Upper lobe of left lung (tissue), 6 donors: Measurements from ENCODE around the gene SERTAD3. TPM values are rescaled to one million over a fixed set of nuclear protein-coding genes. Genes with fewer than 3 reads are reported as not detected.
"Not testable (repeated sequence)": the region's sequence is repeated elsewhere in the genome, so short reads cannot be mapped to it uniquely, and the experiment has no call there.

Source experiments
- ATAC-seq, 2 donors: fragments of 200-7000 bp; cut with Tn5 transposase; one replicate each; pipeline ENCODE4 v1.9.1; 2022; ENCODE audit warnings: mild to moderate bottlenecking in 2 of 2, moderate library complexity in 2 of 2; ENCODE audit not compliant: low FRiP score in 2 of 2
- DNase-seq, 2 donors: peaks; one replicate each; pipeline ENCODE4 v3.0.0-alpha.2; 2019 to 2020
- H3K27ac ChIP-seq, 4 donors: fragments of 200-600 bp; sonication (generic); one replicate each; pipeline ENCODE4 v1.5.1; 2016 to 2019
- H3K27me3 ChIP-seq, 4 donors: fragments of 200-600 bp; sonication (generic); one replicate each; pipeline ENCODE4 v1.5.1; 2017 to 2019
- H3K36me3 ChIP-seq, 4 donors: fragments of 200-600 bp; sonication (generic); one replicate each; pipeline ENCODE4 v1.5.1; 2016 to 2019
- H3K4me1 ChIP-seq, 4 donors: fragments of 200-600 bp; sonication (generic); one replicate each; pipeline ENCODE4 v1.5.1; 2018 to 2019
- H3K4me3 ChIP-seq, 4 donors: fragments of 200-600 bp; sonication (generic); one replicate each; pipeline ENCODE4 v1.5.1; 2017 to 2019; ENCODE audit warnings: mild to moderate bottlenecking in 2 of 4, moderate library complexity in 1 of 4
- H3K9me3 ChIP-seq, 4 donors: fragments of 200-600 bp; sonication (generic); one replicate each; pipeline ENCODE4 v1.5.1; 2018 to 2019
- EP300 ChIP-seq, 4 donors: sonication (generic); formaldehyde crosslinking; IDR thresholded peaks; one replicate each; pipeline ENCODE4 v1.5.1; 2017; ENCODE audit warnings: antibody characterized with exemption in 4 of 4, control low read depth in 2 of 4
- POLR2A ChIP-seq, 4 donors: fragments of 450-650 bp; IDR thresholded peaks; one replicate each; pipeline ENCODE4 v1.5.1; 2016 to 2017; ENCODE audit warnings: antibody characterized with exemption in 4 of 4, mild to moderate bottlenecking in 2 of 4
- POLR2AphosphoS5 ChIP-seq, 2 donors: sonication (generic); formaldehyde crosslinking; IDR thresholded peaks; one replicate each; pipeline ENCODE4 v1.5.1; 2017; ENCODE audit warnings: antibody characterized with exemption in 2 of 2
- WGBS, 2 donors: methylation state at CpG; one replicate each; pipeline ENCODE4 v1.1.5; 2017 to 2018; 5-methylcytosine and 5-hydroxymethylcytosine counted together
- total RNA-seq, 6 donors: library from RNA; depleted of rRNA in 4 of 6; stranded (reverse); fragments of >200 nt in 4 of 6; gene quantifications; one replicate each; pipeline versions ENCODE4 v1.1.0 to v1.2.1, GENCODE V29; 2016 to 2021
- TF ChIP-seq, protein P1 (sequence below), 6 experiments: fragments of 450-650 bp in 4 of 6; fragments of 200-600 bp in 2 of 6; sonication (generic) in 2 of 6; IDR thresholded peaks; one replicate each; pipeline ENCODE4 v1.5.1; 2016 to 2019; ENCODE audit warnings: antibody characterized with exemption in 6 of 6
- donor health status: DM: no; HTN: no; CAD: no; lungs with moderate emphysema.
- donor health status: DM: no; HTN: yes; CAD: no; lungs with severe emphysema.

SERTAD3 gene
- total RNA-seq, 6 donors from 2014 or later: 8.9 to 44.5 (median 21.9) TPM

DNA sequence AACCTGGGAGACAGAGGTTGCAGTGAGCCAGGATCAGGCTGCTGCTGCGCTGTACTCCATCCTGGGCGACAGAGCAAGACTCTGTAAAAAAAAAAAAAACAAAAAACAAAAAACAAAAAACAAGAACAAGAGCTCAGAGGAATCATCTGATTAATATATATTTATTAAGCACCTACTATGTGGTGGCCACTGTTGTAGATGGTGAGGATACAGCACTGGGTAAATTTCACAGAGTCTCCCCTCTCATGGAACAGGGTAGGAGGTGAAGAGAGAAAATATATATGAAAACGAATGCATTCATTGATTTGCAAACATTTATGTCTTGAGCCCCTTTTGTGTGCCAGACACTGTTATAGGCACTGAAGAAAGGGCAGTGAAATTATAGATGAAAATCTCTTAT, 12.4 kb downstream of the SERTAD3 start:
- peaks cover 14 to 32% (median 28%) of the 10 kb centered on the region in 4 donors for H3K4me1 ChIP-seq
- TF ChIP-seq POLR2AphosphoS5 (IDR thresholded peaks at IDR 0.05): no peak
- no peaks in the 10 kb centered on the region for H3K9me3 ChIP-seq
- H3K27ac ChIP-seq: peak overlapping the region in 2 of 4 donors; percentile 92 to 98
- 90 to 92% methylated on average over 3 of the region's 3 CpGs for WGBS, 2 donors
- ATAC-seq (no peak), DNase-seq (no peak)
- no peak overlapping the region for H3K4me3 ChIP-seq
- no peaks in the 10 kb centered on the region for H3K36me3 ChIP-seq
- no peaks in the 10 kb centered on the region for H3K27me3 ChIP-seq

DNA sequence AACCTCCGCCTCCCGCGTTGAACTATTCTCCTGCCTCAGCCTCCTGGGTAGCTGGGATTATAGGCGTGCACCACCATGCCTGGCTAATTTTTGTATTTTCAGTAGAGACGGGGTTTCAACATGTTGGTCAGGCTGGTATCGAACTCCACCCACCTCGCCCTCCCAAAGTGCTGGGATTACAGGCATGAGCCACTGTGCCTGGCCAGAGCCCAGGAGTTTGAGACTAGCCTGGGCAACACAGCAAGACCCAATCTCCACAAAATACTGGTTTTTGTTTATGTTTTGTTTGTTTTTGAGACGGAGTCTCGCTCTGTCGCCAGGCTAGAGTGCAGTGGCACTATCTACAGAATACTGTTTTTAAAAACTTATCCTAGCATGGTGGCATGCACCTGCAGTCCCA, 13.9 kb downstream of the SERTAD3 start:
- H3K36me3 ChIP-seq, H3K4me3 ChIP-seq, ATAC-seq, H3K27me3 ChIP-seq, H3K27ac ChIP-seq, H3K9me3 ChIP-seq, DNase-seq: not testable (repeated sequence)
- 97 to 98% methylated on average over 10 of the region's 10 CpGs for WGBS, 2 donors
- peaks cover 17 to 38% (median 33%) of the 10 kb centered on the region in 4 donors for H3K4me1 ChIP-seq

DNA sequence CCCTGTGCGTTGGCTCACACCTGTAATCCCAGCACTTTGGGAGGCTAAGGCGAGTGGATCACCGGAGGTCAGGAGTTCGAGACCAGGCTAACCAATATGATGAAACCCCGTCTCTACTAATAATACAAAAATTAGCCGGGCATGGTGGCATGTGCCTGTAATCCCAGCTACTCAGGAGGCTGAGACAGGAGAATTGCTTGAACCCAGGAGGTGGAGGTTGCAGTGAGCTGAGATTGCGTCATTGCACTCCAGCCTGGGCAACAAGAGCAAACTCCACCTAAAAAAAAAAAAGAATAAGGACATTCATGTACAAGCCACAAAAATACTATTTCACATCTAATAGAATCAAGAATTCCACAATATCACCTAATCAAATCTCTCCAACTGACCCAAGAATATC, 15.9 kb downstream of the SERTAD3 start:
- not testable (repeated sequence) for H3K27me3 ChIP-seq, ATAC-seq, H3K4me3 ChIP-seq, DNase-seq, H3K36me3 ChIP-seq, H3K27ac ChIP-seq, H3K9me3 ChIP-seq
- WGBS, 2 donors: 92 to 93% methylated on average over 7 of the region's 7 CpGs
- H3K4me1 ChIP-seq: peaks cover 27 to 38% (median 32%) of the 10 kb centered on the region in 4 donors

DNA sequence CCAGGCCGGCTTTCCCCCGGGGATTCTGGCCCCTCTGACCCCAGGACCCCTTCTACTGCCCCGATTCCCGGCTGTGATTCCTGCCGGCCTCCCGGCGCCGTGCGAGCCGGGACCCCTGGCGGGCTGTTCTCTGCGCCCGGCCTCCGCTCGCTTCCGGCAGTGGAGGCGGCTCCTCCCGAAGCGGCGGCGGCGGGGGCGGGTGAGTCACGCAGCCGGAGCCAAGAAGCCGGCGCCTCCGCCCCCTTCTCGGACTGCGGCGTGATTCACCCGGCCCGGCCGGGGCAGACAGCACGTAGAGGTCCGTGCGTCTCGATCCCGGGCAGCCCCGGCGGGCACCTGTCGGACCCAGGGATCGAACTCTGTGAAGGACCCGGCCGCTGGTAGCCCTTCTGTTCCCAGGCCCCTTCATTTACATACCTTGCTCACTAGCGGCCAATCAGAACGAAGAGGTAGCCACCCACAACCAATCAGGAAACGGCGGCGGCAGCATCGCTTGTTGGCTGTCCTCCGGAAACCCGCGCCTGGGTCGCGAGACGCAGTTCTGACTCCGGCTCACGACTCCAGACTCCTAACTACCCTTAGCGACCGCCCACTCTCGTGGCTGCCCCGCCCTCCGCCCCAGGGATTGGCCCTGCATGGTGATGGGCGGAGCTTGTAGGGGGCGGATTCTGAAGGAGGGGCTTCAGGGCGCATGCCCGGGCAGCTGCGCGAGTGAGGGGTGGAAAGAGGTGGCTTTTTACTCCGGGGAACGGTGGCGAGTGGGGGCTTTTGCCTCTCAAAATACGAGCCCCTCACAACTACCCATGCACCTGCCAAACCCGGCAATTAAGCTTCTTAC, 18.5 kb downstream of the SERTAD3 start, which contains the start of gene SERTAD1:
Gene SERTAD1, minus strand, starts transcription at position 543 of the 838 bp plus-strand sequence. CDS start 2,446 bp downstream, outside the sequence.
- TF ChIP-seq EP300 (IDR thresholded peaks at IDR 0.05): peak in 1 of 4 donors; percentile 72
- peak in 3 of 4 donors; percentile 98 to 100 (median 100) for TF ChIP-seq POLR2A (IDR thresholded peaks at IDR 0.05)
- TF ChIP-seq, protein P1, sequence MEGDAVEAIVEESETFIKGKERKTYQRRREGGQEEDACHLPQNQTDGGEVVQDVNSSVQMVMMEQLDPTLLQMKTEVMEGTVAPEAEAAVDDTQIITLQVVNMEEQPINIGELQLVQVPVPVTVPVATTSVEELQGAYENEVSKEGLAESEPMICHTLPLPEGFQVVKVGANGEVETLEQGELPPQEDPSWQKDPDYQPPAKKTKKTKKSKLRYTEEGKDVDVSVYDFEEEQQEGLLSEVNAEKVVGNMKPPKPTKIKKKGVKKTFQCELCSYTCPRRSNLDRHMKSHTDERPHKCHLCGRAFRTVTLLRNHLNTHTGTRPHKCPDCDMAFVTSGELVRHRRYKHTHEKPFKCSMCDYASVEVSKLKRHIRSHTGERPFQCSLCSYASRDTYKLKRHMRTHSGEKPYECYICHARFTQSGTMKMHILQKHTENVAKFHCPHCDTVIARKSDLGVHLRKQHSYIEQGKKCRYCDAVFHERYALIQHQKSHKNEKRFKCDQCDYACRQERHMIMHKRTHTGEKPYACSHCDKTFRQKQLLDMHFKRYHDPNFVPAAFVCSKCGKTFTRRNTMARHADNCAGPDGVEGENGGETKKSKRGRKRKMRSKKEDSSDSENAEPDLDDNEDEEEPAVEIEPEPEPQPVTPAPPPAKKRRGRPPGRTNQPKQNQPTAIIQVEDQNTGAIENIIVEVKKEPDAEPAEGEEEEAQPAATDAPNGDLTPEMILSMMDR (IDR thresholded peaks at IDR 0.05): peak; percentile 64 to 94 (median 88)
- TF ChIP-seq POLR2AphosphoS5 (IDR thresholded peaks at IDR 0.05): peak; percentile 99 to 100
- DNase-seq: peak; percentile 99 to 100
- Histone ChIP-seq H3K36me3 (peaks cover 9 to 21% (median 11%) of the 10 kb centered on the region in 4 donors), H3K9me3 (no peaks in the 10 kb centered on the region), H3K27ac (peak within 1 kb of the TSS; percentile 97 to 100 (median 100)), H3K27me3 (no peaks in the 10 kb centered on the region), H3K4me1 (peaks cover 35 to 45% (median 39%) of the 10 kb centered on the region in 4 donors), H3K4me3 (peak within 1 kb of the TSS; percentile 55 to 88 (median 76))
- ATAC-seq: peak; percentile 95 to 99
- WGBS, 2 donors: 0% methylated on average over 9 to 57 of the region's 75 CpGs

DNA sequence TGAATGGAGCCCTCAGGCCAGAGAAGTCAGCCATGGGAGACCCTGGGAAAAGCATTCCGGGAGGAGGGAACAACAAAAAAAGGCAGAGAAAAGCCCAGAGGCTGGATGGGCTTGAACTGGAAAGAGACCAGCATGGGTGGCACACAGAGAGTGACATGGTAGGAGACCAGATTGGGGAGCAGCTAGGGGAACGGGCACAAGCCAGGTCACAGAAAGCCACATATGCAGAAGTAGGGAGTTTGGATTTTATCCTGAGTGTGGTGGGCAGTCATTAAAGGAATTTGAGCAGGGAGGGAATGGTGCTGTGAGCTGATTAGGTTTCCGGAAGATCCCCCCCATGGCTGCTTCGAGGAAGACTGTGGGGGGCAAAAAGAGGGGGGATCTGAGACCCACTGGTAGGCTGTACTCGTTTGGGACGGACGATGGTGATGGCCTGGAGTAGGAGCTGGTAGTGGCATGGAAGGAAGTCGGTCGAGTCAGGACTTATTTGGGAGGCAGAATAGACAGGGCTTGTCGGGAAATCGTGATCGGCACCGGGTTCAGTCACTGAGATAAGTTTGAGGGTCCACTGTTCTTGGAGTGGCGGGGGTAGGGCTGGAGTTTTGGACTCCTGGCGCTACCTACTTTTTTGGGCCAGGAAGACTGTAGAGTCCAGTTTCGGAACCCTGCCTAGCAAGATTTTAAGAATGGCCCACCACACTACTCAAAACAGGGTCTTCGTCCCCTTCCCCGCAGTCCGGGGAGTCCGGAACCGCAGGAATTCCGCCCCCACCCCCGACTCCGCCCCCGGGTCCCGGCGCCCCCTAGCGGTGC, 19.3 kb downstream of the SERTAD3 start:
- DNase-seq (peak in 1 of 2 donors; percentile 39), ATAC-seq (no peak)
- no peaks in the 10 kb centered on the region for H3K27me3 ChIP-seq
- H3K4me3 ChIP-seq: peak overlapping the region; percentile 55 to 88 (median 76)
- H3K27ac ChIP-seq: peak overlapping the region; percentile 97 to 100 (median 100)
- no peaks in the 10 kb centered on the region for H3K9me3 ChIP-seq
- H3K36me3 ChIP-seq: peaks cover 9 to 21% (median 11%) of the 10 kb centered on the region in 4 donors
- H3K4me1 ChIP-seq: peaks cover 42 to 53% (median 47%) of the 10 kb centered on the region in 4 donors
- TF ChIP-seq EP300 (IDR thresholded peaks at IDR 0.05) (no peak), POLR2AphosphoS5 (IDR thresholded peaks at IDR 0.05) (peak in 1 of 2 donors; percentile 1), POLR2A (IDR thresholded peaks at IDR 0.05) (no peak)
- TF ChIP-seq, protein P1 (IDR thresholded peaks at IDR 0.05): no peak
- 1 to 2% methylated on average over 16 to 19 of the region's 28 CpGs for WGBS, 2 donors

DNA sequence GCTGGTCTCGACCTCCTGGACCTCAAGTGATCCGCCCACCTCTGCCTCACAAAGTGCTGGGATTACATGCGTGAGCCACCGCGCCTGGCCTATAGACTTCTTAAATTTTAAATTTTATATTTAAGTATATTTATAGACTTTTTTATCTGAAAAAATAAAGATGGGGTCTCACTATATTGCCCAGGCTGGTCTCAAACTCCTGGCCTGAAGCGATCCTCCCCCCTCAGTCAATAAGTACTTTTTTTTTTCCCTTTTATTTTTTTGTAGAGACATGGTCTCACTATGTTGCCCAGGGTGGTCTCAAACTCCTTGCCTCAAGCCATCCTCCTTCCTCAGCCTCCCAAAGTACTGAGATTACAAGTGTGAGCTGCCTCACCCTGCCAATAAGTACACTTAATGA, 20.2 kb downstream of the SERTAD3 start:
- peaks cover 51 to 60% (median 54%) of the 10 kb centered on the region in 4 donors for H3K4me1 ChIP-seq
- ATAC-seq (no peak), DNase-seq (no peak)
- no peaks in the 10 kb centered on the region for H3K9me3 ChIP-seq
- peak overlapping the region in 3 of 4 donors; percentile 97 to 100 (median 99) for H3K27ac ChIP-seq
- H3K4me3 ChIP-seq: peak overlapping the region; percentile 55 to 88 (median 76)
- TF ChIP-seq EP300 (IDR thresholded peaks at IDR 0.05): no peak
- TF ChIP-seq POLR2A (IDR thresholded peaks at IDR 0.05): no peak
- TF ChIP-seq, protein P1 (IDR thresholded peaks at IDR 0.05): no peak
- TF ChIP-seq POLR2AphosphoS5 (IDR thresholded peaks at IDR 0.05): no peak
- H3K36me3 ChIP-seq: peaks cover 9 to 21% (median 11%) of the 10 kb centered on the region in 4 donors
- WGBS, 2 donors: 87 to 90% methylated on average over 6 of the region's 6 CpGs
- H3K27me3 ChIP-seq: no peaks in the 10 kb centered on the region
